Activated CD8-positive, alpha-beta memory T cell treated with anti-CD3 and anti-CD28 coated beads for 4 hours (primary cell): Measurements from ENCODE around the gene NOS3.
A peak's percentile ranks its signal among the peaks of the same experiment; 100 is the strongest.

Experiments
- DNase-seq, 2 donors: peaks; one replicate each; pipeline ENCODE4 v3.0.0-alpha.2; 2020; ENCODE audit warnings: low read depth in 2 of 2

NOS3 gene

GRCh38 chr7:151058781-151059366 lies 68.1 kb downstream of the NOS3 start:
- DNase-seq, result no peak

GRCh38 chr7:151059367-151060112 lies 68.7 kb downstream of the NOS3 start, which contains the start of gene SLC4A2:
Gene SLC4A2, plus strand, starts transcription at chr7:151059589. Its CDS starts 2,399 bp downstream, at chr7:151061988.
- DNase-seq, result peak; percentile 39 to 58

GRCh38 chr7:151060113-151060415 lies 69.2 kb downstream of the NOS3 start:
- DNase-seq, result no peak

GRCh38 chr7:151060416-151061212 lies 69.8 kb downstream of the NOS3 start:
- DNase-seq, result no peak

GRCh38 chr7:151061213-151062110 lies 70.6 kb downstream of the NOS3 start:
- no peak for DNase-seq

- no peak for DNase-seq
Observed at GRCh38 chr7:151062111-151062398, 71.2 kb downstream of the NOS3 start.

GRCh38 chr7:151062399-151063211 lies 71.8 kb downstream of the NOS3 start:
- DNase-seq, result no peak

GRCh38 chr7:151063212-151063561 lies 72.4 kb downstream of the NOS3 start:
- DNase-seq, result no peak
